ENCODE measurements around the gene GSTA3. TPM values are rescaled to one million over a fixed set of nuclear protein-coding genes. Genes with fewer than 3 reads are reported as not detected.

The GSTA3 gene
- total RNA-seq, 1 donor from 2014 or later = not detected

GRCh38 chr6:52894285-52894684 lies 15.2 kb downstream of the GSTA3 start:
- H3K4me3 Mint-ChIP-seq (ENCODE audit: unreplicated experiment) = no peak overlapping the region
- H3K9me3 Mint-ChIP-seq (ENCODE audit: unreplicated experiment) = peaks cover 8% of the 10 kb centered on the region
- no peaks in the 10 kb centered on the region for H3K36me3 Mint-ChIP-seq (ENCODE audit: unreplicated experiment)
- no peak overlapping the region for H3K27ac Mint-ChIP-seq (ENCODE audit: unreplicated experiment)
- peaks cover 9% of the 10 kb centered on the region for H3K27me3 Mint-ChIP-seq (ENCODE audit: unreplicated experiment)
- no peak for DNase-seq (ENCODE audit: extremely low spot score, unreplicated experiment)
- no peaks in the 10 kb centered on the region for H3K4me1 Mint-ChIP-seq (ENCODE audit: unreplicated experiment)
- no peak for TF ChIP-seq CTCF (IDR thresholded peaks at IDR 0.05)

DNA sequence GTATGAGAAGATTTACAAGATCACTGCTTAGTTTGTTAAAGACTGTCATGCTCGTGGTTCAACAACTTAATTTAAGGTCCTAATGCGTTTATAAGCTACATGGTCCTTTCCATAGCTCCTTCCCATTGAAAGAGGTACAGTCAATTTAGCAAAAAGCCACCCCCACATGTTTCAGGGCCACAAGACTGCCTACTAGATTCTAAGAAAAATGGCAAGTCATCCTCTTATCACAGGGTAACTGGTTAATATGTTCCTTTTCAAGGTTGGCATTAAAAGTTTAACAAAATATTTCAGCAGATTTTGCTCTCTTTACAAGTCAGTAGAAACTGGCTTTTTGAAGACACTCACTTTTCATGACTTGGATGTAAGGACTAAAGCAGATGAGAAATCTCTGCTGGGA lies 15.7 kb downstream of the GSTA3 start:
- Mint-ChIP-seq H3K4me3 (ENCODE audit: unreplicated experiment) (no peak overlapping the region), H3K27ac (ENCODE audit: unreplicated experiment) (no peak overlapping the region), H3K4me1 (ENCODE audit: unreplicated experiment) (no peaks in the 10 kb centered on the region), H3K9me3 (ENCODE audit: unreplicated experiment) (peaks cover 8% of the 10 kb centered on the region), H3K36me3 (ENCODE audit: unreplicated experiment) (no peaks in the 10 kb centered on the region), H3K27me3 (ENCODE audit: unreplicated experiment) (peaks cover 8% of the 10 kb centered on the region)
- TF ChIP-seq CTCF (IDR thresholded peaks at IDR 0.05) = no peak
- no peak for DNase-seq (ENCODE audit: extremely low spot score, unreplicated experiment)

DNA sequence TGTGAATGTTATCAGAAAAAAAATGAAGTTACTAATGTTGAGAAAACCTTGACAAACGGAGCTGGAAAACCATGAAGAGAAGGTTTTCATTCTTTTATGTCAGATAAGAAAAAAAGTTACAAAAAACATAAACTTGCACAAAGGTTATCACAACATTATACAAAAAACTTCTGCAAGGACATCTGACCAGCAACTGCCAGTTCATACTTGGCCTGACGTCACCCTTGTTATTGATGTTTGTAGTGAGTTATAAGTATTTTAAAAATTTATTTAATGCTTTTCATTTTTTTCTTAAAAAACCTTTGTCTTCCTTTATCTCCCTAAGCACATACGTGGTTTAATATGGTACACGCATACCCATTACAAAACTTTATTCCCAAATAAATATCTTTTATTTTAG lies 16.3 kb downstream of the GSTA3 start:
- Mint-ChIP-seq H3K27ac (ENCODE audit: unreplicated experiment) (no peak overlapping the region), H3K36me3 (ENCODE audit: unreplicated experiment) (no peaks in the 10 kb centered on the region), H3K9me3 (ENCODE audit: unreplicated experiment) (peaks cover 7% of the 10 kb centered on the region), H3K4me3 (ENCODE audit: unreplicated experiment) (no peak overlapping the region), H3K4me1 (ENCODE audit: unreplicated experiment) (no peaks in the 10 kb centered on the region), H3K27me3 (ENCODE audit: unreplicated experiment) (peaks cover 10% of the 10 kb centered on the region)
- no peak for TF ChIP-seq CTCF (IDR thresholded peaks at IDR 0.05)
- no peak for DNase-seq (ENCODE audit: extremely low spot score, unreplicated experiment)

DNA sequence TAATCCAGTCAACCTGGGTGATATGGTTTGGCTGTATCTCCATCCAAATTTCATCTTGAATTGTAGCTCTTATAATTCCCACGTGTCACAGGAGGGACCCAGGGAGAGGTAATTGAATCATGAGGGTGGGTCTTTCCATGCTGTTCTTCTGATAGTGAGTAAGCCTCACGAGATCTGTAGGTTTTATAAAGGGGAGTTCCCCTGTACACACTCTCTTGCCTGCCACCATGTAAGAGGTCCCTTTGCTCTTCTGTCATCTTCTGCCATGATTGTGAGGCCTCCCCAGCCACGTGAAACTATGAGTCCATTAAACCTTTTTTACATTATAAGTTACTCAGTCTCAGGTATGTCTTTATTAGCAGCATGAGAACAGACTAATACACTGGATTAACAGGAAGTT lies 19.5 kb downstream of the GSTA3 start:
- Mint-ChIP-seq H3K4me3 (ENCODE audit: unreplicated experiment) (no peak overlapping the region), H3K27me3 (ENCODE audit: unreplicated experiment) (peaks cover 14% of the 10 kb centered on the region), H3K36me3 (ENCODE audit: unreplicated experiment) (no peaks in the 10 kb centered on the region), H3K4me1 (ENCODE audit: unreplicated experiment) (no peaks in the 10 kb centered on the region), H3K27ac (ENCODE audit: unreplicated experiment) (no peak overlapping the region), H3K9me3 (ENCODE audit: unreplicated experiment) (no peaks in the 10 kb centered on the region)
- TF ChIP-seq CTCF (IDR thresholded peaks at IDR 0.05) = no peak
- DNase-seq (ENCODE audit: extremely low spot score, unreplicated experiment) = no peak

- H3K9me3 Mint-ChIP-seq (ENCODE audit: unreplicated experiment) = no peaks in the 10 kb centered on the region
- no peak for DNase-seq (ENCODE audit: extremely low spot score, unreplicated experiment)
- no peak overlapping the region for H3K4me3 Mint-ChIP-seq (ENCODE audit: unreplicated experiment)
- H3K36me3 Mint-ChIP-seq (ENCODE audit: unreplicated experiment) = no peaks in the 10 kb centered on the region
- H3K27ac Mint-ChIP-seq (ENCODE audit: unreplicated experiment) = no peak overlapping the region
- no peaks in the 10 kb centered on the region for H3K4me1 Mint-ChIP-seq (ENCODE audit: unreplicated experiment)
- H3K27me3 Mint-ChIP-seq (ENCODE audit: unreplicated experiment) = peaks cover 14% of the 10 kb centered on the region
- TF ChIP-seq CTCF (IDR thresholded peaks at IDR 0.05) = no peak
Observed at GRCh38 chr6:52887910-52888524, 21.5 kb downstream of the GSTA3 start.
